ENCODE data around the gene CDH4.

The CDH4 gene

DNA sequence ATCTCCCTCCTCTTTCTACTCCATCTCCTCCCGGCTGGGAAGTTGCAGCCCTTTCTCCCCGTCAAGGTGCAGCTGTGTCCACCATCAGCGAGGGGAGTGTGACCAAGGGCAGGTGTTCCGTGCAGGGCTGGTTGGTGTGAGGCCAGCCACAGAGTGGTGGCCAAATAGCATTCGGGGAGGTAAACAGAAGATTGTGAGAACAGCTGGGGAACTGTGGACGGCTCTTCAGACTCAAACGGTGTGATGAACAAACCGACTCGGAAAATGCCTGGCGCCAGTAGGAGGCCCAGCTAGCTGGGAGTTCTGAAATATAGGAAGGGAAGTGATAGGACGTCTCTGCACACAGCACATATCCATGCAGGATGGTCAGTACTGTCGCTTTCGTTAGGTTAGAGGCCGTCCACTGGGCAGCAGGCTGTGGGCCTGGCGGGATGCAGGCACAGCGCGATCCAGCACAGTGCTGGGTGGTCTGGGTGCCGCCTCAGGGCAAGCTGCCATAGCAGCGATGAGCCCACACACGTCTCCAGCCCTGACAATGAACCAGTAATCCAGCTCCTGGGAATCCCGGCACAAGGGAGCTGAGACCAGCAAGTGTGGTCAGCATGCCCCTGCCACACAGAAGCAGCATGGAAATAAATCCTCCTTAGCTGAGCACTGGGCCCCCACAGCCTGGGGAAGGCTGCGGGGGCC, 555.6 kb downstream of the CDH4 start:
- Histone ChIP-seq H3K4me1 (ENCODE audit: control insufficient read depth in 2 of 2, insufficient read depth in 2 of 2, low read length in 2 of 2) (no peaks in the 10 kb centered on the region), H3K4me3 (ENCODE audit: low read length in 2 of 2) (no peak overlapping the region), H3K9me3 (ENCODE audit: control insufficient read depth in 2 of 2, low read length in 2 of 2) (no peaks in the 10 kb centered on the region), H3K27ac (ENCODE audit: low read depth in 2 of 2, low read length in 2 of 2) (no peak overlapping the region), H3K27me3 (ENCODE audit: control insufficient read depth in 2 of 2, insufficient read depth in 2 of 2, low read length in 2 of 2) (peaks cover 0 to 3% of the 10 kb centered on the region in 2 donors), H3K36me3 (ENCODE audit: control insufficient read depth in 2 of 2, insufficient read depth in 2 of 2, low read length in 2 of 2) (no peaks in the 10 kb centered on the region), H3K9ac (ENCODE audit: low read depth in 1 of 2, low read length in 2 of 2) (no peak overlapping the region)

- Histone ChIP-seq H3K27me3 (ENCODE audit: control insufficient read depth in 2 of 2, insufficient read depth in 2 of 2, low read length in 2 of 2) (peaks cover 0 to 3% of the 10 kb centered on the region in 2 donors), H3K27ac (ENCODE audit: low read depth in 2 of 2, low read length in 2 of 2) (no peak overlapping the region), H3K36me3 (ENCODE audit: control insufficient read depth in 2 of 2, insufficient read depth in 2 of 2, low read length in 2 of 2) (no peaks in the 10 kb centered on the region), H3K4me3 (ENCODE audit: low read length in 2 of 2) (no peak overlapping the region), H3K9me3 (ENCODE audit: control insufficient read depth in 2 of 2, low read length in 2 of 2) (no peaks in the 10 kb centered on the region), H3K9ac (ENCODE audit: low read depth in 1 of 2, low read length in 2 of 2) (no peak overlapping the region), H3K4me1 (ENCODE audit: control insufficient read depth in 2 of 2, insufficient read depth in 2 of 2, low read length in 2 of 2) (no peaks in the 10 kb centered on the region)
Observed at GRCh38 chr20:61808447-61808846, 556.4 kb downstream of the CDH4 start.

DNA sequence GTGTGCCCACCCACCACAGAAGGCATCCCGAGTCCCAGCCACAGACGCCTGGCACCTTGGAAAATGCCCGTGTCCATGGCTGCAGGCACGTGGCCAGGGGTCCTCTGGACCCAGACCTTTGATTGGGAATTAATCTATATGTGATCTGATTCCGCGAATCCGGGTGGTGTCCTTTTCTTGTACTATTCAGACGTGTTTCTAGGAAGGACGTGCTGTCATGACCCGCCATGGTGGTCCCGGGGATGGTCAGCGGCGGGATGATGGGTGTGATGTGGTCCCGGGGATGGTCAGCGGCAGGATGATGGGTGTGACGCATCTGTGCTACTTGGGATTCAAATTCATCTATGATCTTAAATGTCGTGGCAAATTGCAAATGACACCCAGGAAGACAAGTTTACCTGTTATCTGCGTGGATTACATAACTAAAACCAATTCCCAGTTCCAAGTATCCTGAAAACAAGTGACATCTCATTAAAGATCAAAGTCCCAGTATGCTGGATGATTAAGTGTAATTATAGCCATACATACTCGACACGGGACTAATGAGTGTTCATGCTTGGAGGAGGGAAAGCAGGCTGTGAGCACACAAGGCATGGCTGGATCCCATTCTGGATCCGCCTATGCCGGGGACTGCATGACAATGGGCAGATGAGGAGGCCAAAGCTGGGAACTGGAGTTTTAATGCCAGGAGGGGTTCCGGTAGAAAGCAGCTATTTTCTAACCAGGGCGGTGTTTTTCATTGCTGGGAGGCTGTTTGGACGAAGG, 557.1 kb downstream of the CDH4 start:
- no peaks in the 10 kb centered on the region for H3K36me3 ChIP-seq (ENCODE audit: control insufficient read depth in 2 of 2, insufficient read depth in 2 of 2, low read length in 2 of 2)
- H3K27ac ChIP-seq (ENCODE audit: low read depth in 2 of 2, low read length in 2 of 2) = no peak overlapping the region
- H3K9ac ChIP-seq (ENCODE audit: low read depth in 1 of 2, low read length in 2 of 2) = no peak overlapping the region
- H3K27me3 ChIP-seq (ENCODE audit: control insufficient read depth in 2 of 2, insufficient read depth in 2 of 2, low read length in 2 of 2) = peaks cover 0 to 3% of the 10 kb centered on the region in 2 donors
- H3K9me3 ChIP-seq (ENCODE audit: control insufficient read depth in 2 of 2, low read length in 2 of 2) = no peaks in the 10 kb centered on the region
- no peaks in the 10 kb centered on the region for H3K4me1 ChIP-seq (ENCODE audit: control insufficient read depth in 2 of 2, insufficient read depth in 2 of 2, low read length in 2 of 2)
- H3K4me3 ChIP-seq (ENCODE audit: low read length in 2 of 2) = no peak overlapping the region

DNA sequence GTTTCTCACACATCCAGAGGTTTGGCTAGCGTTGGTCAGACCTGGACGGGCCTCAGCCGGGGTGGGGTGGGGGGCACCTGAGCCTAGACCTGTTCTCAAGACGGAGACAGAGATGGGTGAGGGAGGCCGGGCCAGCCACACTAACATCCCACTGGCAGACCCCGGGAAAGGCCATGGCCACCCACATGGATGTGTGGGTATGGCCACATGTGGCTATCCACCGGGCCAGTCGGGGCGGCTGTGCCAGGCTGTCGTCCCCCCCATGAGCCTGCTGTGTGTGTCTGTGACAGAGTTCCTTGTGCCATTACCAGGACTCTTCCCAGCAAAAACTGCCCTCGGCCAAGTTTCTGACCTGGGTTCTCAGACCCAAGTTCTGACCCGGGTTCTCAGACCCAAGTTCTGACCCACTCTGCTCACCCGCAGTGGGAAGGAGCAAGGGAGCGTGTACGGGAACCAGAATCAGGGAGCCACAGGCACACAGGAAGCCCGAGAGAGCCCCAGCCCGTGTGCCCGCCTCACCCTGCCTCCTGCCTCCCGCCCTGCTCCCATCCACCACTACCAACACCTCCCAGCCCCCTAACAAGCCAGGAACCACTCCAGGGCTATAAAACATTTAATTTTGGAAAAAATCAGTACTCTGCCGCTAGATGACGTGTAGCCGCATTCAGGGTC, 558.1 kb downstream of the CDH4 start:
- Histone ChIP-seq H3K4me3 (ENCODE audit: low read length in 2 of 2) (no peak overlapping the region), H3K9me3 (ENCODE audit: control insufficient read depth in 2 of 2, low read length in 2 of 2) (no peaks in the 10 kb centered on the region), H3K27me3 (ENCODE audit: control insufficient read depth in 2 of 2, insufficient read depth in 2 of 2, low read length in 2 of 2) (no peaks in the 10 kb centered on the region), H3K4me1 (ENCODE audit: control insufficient read depth in 2 of 2, insufficient read depth in 2 of 2, low read length in 2 of 2) (no peaks in the 10 kb centered on the region), H3K36me3 (ENCODE audit: control insufficient read depth in 2 of 2, insufficient read depth in 2 of 2, low read length in 2 of 2) (no peaks in the 10 kb centered on the region), H3K27ac (ENCODE audit: low read depth in 2 of 2, low read length in 2 of 2) (no peak overlapping the region), H3K9ac (ENCODE audit: low read depth in 1 of 2, low read length in 2 of 2) (no peak overlapping the region)

DNA sequence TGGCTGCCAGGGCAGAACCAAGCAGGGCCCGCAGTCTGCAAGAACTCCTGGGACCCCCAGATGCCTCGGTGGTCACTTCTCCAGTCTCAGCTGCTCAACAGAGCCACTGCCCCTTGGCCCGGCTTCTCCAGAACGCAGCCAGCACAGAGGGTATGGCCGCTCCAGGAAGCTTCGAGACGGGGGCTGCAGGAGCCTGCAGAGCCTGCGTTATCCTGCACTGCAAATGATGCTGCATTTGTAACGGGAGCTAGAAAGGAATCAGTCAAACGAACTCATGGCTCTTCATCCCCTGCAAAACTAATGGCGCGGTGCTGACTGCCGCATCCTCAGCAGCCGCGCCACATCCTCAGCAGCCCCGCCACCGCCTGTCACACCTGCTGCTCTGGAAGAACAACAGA, 558.7 kb downstream of the CDH4 start:
- H3K9ac ChIP-seq (ENCODE audit: low read depth in 1 of 2, low read length in 2 of 2) = no peak overlapping the region
- H3K36me3 ChIP-seq (ENCODE audit: control insufficient read depth in 2 of 2, insufficient read depth in 2 of 2, low read length in 2 of 2) = no peaks in the 10 kb centered on the region
- no peaks in the 10 kb centered on the region for H3K9me3 ChIP-seq (ENCODE audit: control insufficient read depth in 2 of 2, low read length in 2 of 2)
- no peaks in the 10 kb centered on the region for H3K4me1 ChIP-seq (ENCODE audit: control insufficient read depth in 2 of 2, insufficient read depth in 2 of 2, low read length in 2 of 2)
- no peak overlapping the region for H3K4me3 ChIP-seq (ENCODE audit: low read length in 2 of 2)
- H3K27ac ChIP-seq (ENCODE audit: low read depth in 2 of 2, low read length in 2 of 2) = no peak overlapping the region
- no peaks in the 10 kb centered on the region for H3K27me3 ChIP-seq (ENCODE audit: control insufficient read depth in 2 of 2, insufficient read depth in 2 of 2, low read length in 2 of 2)

- Histone ChIP-seq H3K27me3 (ENCODE audit: control insufficient read depth in 2 of 2, insufficient read depth in 2 of 2, low read length in 2 of 2) (no peaks in the 10 kb centered on the region), H3K36me3 (ENCODE audit: control insufficient read depth in 2 of 2, insufficient read depth in 2 of 2, low read length in 2 of 2) (no peaks in the 10 kb centered on the region), H3K9ac (ENCODE audit: low read depth in 1 of 2, low read length in 2 of 2) (no peak overlapping the region), H3K9me3 (ENCODE audit: control insufficient read depth in 2 of 2, low read length in 2 of 2) (no peaks in the 10 kb centered on the region), H3K27ac (ENCODE audit: low read depth in 2 of 2, low read length in 2 of 2) (no peak overlapping the region), H3K4me3 (ENCODE audit: low read length in 2 of 2) (no peak overlapping the region), H3K4me1 (ENCODE audit: control insufficient read depth in 2 of 2, insufficient read depth in 2 of 2, low read length in 2 of 2) (no peaks in the 10 kb centered on the region)
Observed at GRCh38 chr20:61811166-61811565, 559.1 kb downstream of the CDH4 start.

- Histone ChIP-seq H3K4me3 (ENCODE audit: low read length in 2 of 2) (no peak overlapping the region), H3K27me3 (ENCODE audit: control insufficient read depth in 2 of 2, insufficient read depth in 2 of 2, low read length in 2 of 2) (no peaks in the 10 kb centered on the region), H3K9ac (ENCODE audit: low read depth in 1 of 2, low read length in 2 of 2) (no peak overlapping the region), H3K36me3 (ENCODE audit: control insufficient read depth in 2 of 2, insufficient read depth in 2 of 2, low read length in 2 of 2) (no peaks in the 10 kb centered on the region), H3K9me3 (ENCODE audit: control insufficient read depth in 2 of 2, low read length in 2 of 2) (no peaks in the 10 kb centered on the region), H3K4me1 (ENCODE audit: control insufficient read depth in 2 of 2, insufficient read depth in 2 of 2, low read length in 2 of 2) (no peaks in the 10 kb centered on the region), H3K27ac (ENCODE audit: low read depth in 2 of 2, low read length in 2 of 2) (no peak overlapping the region)
Observed at GRCh38 chr20:61812121-61812844, 560.2 kb downstream of the CDH4 start.

DNA sequence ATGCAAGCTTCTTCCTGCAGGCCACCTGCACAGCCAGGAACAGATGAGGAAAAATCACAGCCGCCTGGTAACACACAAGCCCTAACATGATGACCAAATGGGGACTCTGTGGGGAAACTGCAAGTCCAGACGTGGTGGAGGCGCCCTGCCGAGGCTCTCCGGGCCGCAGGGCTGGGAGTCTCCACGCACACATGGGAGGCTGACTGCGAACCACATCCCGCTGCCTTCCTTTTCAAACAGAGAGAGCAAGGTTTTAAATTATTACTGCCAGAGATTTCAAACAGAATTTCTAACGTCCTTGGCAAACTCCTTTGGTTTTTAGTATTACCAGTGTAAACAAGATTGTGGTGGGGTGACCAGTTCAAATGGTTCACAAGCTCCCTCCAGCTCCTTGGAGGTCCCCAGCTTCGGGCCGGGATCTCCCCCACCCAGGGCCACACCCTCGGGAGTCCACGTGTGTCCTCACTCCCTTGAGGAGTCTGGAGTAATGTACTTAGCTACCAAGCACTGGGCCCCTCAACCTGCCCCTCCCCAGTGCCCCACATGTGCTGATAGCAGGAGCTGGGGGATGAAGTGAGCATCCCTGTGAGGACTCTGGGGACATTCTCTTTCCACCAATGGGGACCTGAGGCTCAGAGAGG, 560.9 kb downstream of the CDH4 start:
- Histone ChIP-seq H3K27me3 (ENCODE audit: control insufficient read depth in 2 of 2, insufficient read depth in 2 of 2, low read length in 2 of 2) (no peaks in the 10 kb centered on the region), H3K9me3 (ENCODE audit: control insufficient read depth in 2 of 2, low read length in 2 of 2) (no peaks in the 10 kb centered on the region)

DNA sequence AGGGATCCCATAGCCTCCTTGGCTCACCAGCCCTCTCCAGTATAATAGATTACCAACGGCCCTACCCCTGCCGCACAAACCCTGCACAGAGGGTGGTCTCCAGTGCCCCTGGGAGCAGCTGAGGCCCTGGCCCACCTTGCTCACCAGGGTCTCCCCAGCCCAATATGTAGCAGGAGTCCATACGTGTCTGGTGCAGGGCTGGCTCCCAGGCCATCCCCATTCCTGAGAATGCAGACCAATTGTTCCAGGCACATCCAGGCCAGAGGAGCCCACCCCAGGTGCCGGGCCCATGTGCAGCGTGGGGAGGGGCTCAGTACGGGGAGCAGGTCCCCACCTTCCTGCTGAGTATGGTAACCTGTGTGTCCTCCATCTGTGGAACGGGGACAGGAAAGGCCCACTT, 561.7 kb downstream of the CDH4 start:
- no peaks in the 10 kb centered on the region for H3K4me1 ChIP-seq (ENCODE audit: control insufficient read depth in 2 of 2, insufficient read depth in 2 of 2, low read length in 2 of 2)
- no peak overlapping the region for H3K9ac ChIP-seq (ENCODE audit: low read depth in 1 of 2, low read length in 2 of 2)
- H3K4me3 ChIP-seq (ENCODE audit: low read length in 2 of 2) = no peak overlapping the region
- no peaks in the 10 kb centered on the region for H3K9me3 ChIP-seq (ENCODE audit: control insufficient read depth in 2 of 2, low read length in 2 of 2)
- H3K27me3 ChIP-seq (ENCODE audit: control insufficient read depth in 2 of 2, insufficient read depth in 2 of 2, low read length in 2 of 2) = no peaks in the 10 kb centered on the region
- H3K27ac ChIP-seq (ENCODE audit: low read depth in 2 of 2, low read length in 2 of 2) = no peak overlapping the region
- no peaks in the 10 kb centered on the region for H3K36me3 ChIP-seq (ENCODE audit: control insufficient read depth in 2 of 2, insufficient read depth in 2 of 2, low read length in 2 of 2)

More for the DNA sequence above, 560.9 kb downstream of the CDH4 start:
- Histone ChIP-seq H3K4me1 (ENCODE audit: control insufficient read depth in 2 of 2, insufficient read depth in 2 of 2, low read length in 2 of 2) (no peaks in the 10 kb centered on the region), H3K4me3 (ENCODE audit: low read length in 2 of 2) (no peak overlapping the region), H3K9ac (ENCODE audit: low read depth in 1 of 2, low read length in 2 of 2) (no peak overlapping the region), H3K27ac (ENCODE audit: low read depth in 2 of 2, low read length in 2 of 2) (no peak overlapping the region), H3K36me3 (ENCODE audit: control insufficient read depth in 2 of 2, insufficient read depth in 2 of 2, low read length in 2 of 2) (no peaks in the 10 kb centered on the region)

Data from mucosa of rectum (tissue), 2 donors.